ENCODE results near the gene ZNF100.
"Not testable (repeated sequence)": the region's sequence is repeated elsewhere in the genome, so short reads cannot be mapped to it uniquely, and the experiment has no call there.

ZNF100 gene

DNA sequence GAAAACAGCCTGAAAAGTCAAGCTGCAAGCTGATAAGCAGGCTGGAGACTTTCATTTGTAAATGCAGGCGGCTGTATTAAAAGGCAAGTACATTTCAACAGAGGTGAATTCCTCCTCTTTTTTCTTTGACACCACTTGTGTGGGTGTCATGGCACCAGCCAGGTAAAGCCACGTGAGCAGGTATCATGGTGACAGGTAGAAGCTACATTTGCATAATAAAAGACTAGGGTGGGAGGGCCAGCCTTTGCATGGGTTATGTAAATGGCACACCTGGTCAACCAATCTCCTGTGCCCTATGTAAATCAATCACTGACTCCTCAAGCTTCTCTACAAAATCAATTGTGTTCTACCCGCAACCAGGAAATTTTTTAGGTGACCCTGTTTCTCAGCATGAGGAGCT, 68.2 kb downstream of the ZNF100 start:
- DNase-seq = peak in 1 of 2 experiments; percentile 15

- DNase-seq = no peak
Measured at GRCh38 chr19:21698215-21698614, 69.2 kb downstream of the ZNF100 start.

GRCh38 chr19:21697698-21698097, 69.7 kb downstream of the ZNF100 start:
- no peak for DNase-seq

DNA sequence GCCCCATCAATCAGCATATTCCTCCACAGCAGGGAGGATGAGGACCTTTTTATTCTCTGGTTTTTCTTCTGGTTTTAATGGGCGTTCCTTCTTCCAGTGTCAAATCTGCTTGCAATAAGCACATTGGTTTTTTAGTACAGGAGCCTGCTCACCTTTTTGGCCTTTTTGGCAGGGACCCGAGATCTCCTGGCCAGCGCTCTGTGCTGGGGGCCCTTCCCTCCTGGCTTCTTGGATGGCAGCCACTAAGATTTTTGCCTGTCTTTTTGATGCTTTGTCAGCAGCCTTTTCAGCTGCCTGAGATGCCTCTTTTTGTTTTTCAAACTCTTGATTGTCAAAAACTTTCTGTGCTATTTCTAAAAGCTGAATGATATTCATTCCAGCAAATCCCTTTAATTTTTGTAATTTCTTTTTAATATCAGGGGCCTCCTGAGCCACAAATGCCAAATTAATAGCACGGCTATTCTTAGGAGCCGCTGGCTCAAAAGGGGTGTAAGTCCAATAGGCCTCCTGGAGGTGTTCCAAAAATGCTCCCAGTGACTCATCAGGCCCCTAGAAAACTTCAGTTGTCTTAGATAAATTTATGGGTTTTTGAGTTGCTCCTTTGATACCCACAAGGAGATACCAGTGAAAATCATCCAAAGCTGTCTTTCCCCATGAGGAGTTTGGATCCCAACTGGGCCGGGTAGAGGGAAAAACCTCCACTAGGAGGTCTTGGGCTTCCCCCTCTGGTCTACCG, 73.0 kb downstream of the ZNF100 start:
- DNase-seq = no peak

DNA sequence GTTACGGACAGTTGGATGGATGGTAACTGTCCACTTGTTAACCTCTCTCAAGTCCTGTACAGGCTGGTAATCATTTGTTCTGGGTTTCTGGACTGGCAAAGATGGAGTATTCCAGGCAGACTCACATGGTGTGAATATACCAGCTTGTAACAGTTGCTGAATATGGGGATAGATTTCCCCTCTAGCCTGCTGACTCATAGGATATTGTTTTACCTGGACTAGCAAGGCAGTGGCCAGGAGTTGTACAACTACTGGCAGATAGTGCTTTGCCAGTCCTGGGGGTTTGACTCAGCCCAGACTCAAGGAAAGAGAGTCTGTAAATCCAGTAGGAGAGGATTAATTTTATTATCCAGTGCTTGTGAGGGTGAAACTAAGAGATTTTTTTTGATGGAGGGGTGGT, 74.0 kb downstream of the ZNF100 start:
- DNase-seq = no peak

- no peak for DNase-seq
Measured at GRCh38 chr19:21691661-21692060, 75.7 kb downstream of the ZNF100 start.

DNA sequence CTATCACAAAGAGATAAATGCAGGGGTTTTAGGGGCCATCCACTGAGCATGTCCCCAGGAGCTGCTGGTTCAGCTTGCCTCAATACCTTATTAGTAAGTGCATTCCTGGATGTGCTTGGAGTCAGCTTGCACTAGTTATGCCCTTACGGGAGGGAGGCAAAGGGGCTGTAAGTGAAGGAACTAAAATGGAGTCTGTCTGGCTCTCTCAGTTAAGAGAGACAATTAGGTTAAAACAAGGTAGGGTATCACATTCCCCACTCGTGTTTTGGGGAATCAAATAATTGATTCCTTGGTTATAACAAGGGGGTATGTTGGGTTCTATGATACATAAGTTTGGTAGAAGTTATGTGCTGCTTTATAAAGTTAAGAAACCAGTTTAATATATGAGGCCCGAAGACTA, 78.9 kb downstream of the ZNF100 start:
- DNase-seq = no peak

DNA sequence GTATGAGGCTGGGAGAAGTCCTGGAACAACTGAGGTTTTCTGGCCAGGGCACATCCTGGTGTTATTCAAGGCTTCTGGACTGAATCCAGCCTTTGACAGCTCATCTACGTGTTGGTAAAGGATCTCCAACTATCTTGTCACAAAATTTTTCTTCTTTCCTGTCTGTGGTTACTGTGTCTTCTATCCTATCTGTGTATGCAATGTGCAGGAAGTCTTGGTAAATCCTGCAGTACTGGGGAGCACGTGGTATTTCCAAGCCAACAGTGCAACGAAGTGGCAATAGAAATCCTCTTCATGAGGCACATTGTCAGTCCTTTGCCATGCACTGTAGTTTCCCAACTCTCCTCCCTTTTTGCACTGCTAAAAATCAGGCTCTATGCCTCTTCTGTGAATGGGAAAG, 86.7 kb downstream of the ZNF100 start:
- DNase-seq = no peak

- DNase-seq = no peak
Measured at GRCh38 chr19:21680026-21680425, 87.4 kb downstream of the ZNF100 start.

GRCh38 chr19:21677696-21678418, 89.5 kb downstream of the ZNF100 start:
- no peak for DNase-seq

DNA sequence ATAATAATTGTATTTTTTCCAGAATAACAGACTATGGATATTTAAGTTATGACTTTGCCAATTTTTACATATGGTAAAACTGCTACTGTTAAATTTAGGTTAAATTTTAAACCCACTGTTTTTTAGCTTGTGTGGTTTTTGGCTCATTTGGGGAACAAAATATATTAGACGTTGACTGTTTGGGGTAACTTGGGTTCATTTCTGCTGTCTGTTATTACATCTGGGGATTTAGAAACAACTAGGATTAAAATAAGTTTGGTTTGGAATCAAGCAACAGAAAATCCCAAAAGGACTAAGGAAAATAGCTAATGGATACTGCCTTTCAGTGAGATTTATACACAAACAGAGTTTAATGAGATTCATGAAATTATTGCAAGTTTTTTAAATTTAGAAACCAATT, 92.9 kb downstream of the ZNF100 start:
- DNase-seq = no peak

- not testable (repeated sequence) for DNase-seq
Measured at GRCh38 chr19:21673479-21673878, 93.9 kb downstream of the ZNF100 start.

Measured in NCI-H2081 (cell line).